HG02678 (cell line): ENCODE results near the gene CNIH3.

ENCODE experiments used
- ATAC-seq: cut with Tn5 transposase; IDR thresholded peaks from one replicate; pipeline ENCODE4 v1.9.1; 2021; ENCODE audit warnings: mild to moderate bottlenecking, moderate library complexity; ENCODE audit not compliant: unreplicated experiment

CNIH3 gene

GRCh38 chr1:224767676-224768075, 151.6 kb downstream of the CNIH3 start:
- ATAC-seq = no peak

- no peak for ATAC-seq
These were observed 152.9 kb downstream of the CNIH3 start for GRCh38 chr1:224768971-224769370.

GRCh38 chr1:224769452-224770335, 153.6 kb downstream of the CNIH3 start:
- no peak for ATAC-seq

- no peak for ATAC-seq
These were observed 154.2 kb downstream of the CNIH3 start for GRCh38 chr1:224770336-224770693.

GRCh38 chr1:224773646-224774045, 157.5 kb downstream of the CNIH3 start:
- no peak for ATAC-seq

- ATAC-seq = no peak
These were observed 158.3 kb downstream of the CNIH3 start for GRCh38 chr1:224774378-224774777.

GRCh38 chr1:224777180-224777579, 161.1 kb downstream of the CNIH3 start:
- no peak for ATAC-seq

GRCh38 chr1:224779536-224779935, 163.4 kb downstream of the CNIH3 start:
- no peak for ATAC-seq

GRCh38 chr1:224780736-224781135, 164.6 kb downstream of the CNIH3 start:
- no peak for ATAC-seq

GRCh38 chr1:224781800-224782199, 165.7 kb downstream of the CNIH3 start:
- peak; percentile 63 for ATAC-seq

GRCh38 chr1:224782281-224783000, 166.3 kb downstream of the CNIH3 start:
- ATAC-seq = no peak

GRCh38 chr1:224783006-224783651, 167.0 kb downstream of the CNIH3 start:
- peak; percentile 67 for ATAC-seq

GRCh38 chr1:224784265-224785039, 168.3 kb downstream of the CNIH3 start:
- no peak for ATAC-seq

- ATAC-seq = no peak
These were observed 168.9 kb downstream of the CNIH3 start for GRCh38 chr1:224785040-224785328.

GRCh38 chr1:224785622-224786021, 169.5 kb downstream of the CNIH3 start:
- no peak for ATAC-seq

GRCh38 chr1:224786533-224787250, 170.6 kb downstream of the CNIH3 start:
- no peak for ATAC-seq

- ATAC-seq = no peak
These were observed 173.2 kb downstream of the CNIH3 start for GRCh38 chr1:224789311-224789710.
